Thyroid gland (tissue), 4 donors: Measurements from ENCODE around the gene FCER2. TPM values are rescaled to one million over a fixed set of nuclear protein-coding genes. Genes with fewer than 3 reads are reported as not detected.

Source experiments
- DNase-seq, 2 donors: peaks; one replicate each; pipeline ENCODE4 v3.0.0-alpha.2; 2019
- H3K27ac ChIP-seq, 3 donors: fragments of 200-600 bp; sonication (generic); 1 replicate in 2 of 3; 2 replicates in 1 of 3; pipeline ENCODE4 v1.5.1; 2016 to 2019; ENCODE audit warnings: mild to moderate bottlenecking in 1 of 3, moderate library complexity in 1 of 3
- H3K27me3 ChIP-seq: fragments of 200-600 bp; sonication (generic); one replicate; pipeline ENCODE4 v1.5.1; 2019
- H3K36me3 ChIP-seq, 2 donors: fragments of 200-600 bp; sonication (generic); one replicate each; pipeline ENCODE4 v1.5.1; 2016 to 2019
- H3K4me1 ChIP-seq, 2 donors: fragments of 200-600 bp; sonication (generic); one replicate each; pipeline ENCODE4 v1.5.1; 2017 to 2019
- H3K4me3 ChIP-seq, 3 donors: fragments of 200-600 bp; sonication (generic); replicated peaks in 1 of 3; 1 replicate in 2 of 3; 2 replicates in 1 of 3; pipeline ENCODE4 v1.5.1; 2016; ENCODE audit warnings: mild to moderate bottlenecking in 1 of 3
- H3K9me3 ChIP-seq: fragments of 200-600 bp; sonication (generic); one replicate; pipeline ENCODE4 v1.5.1; 2017
- POLR2A ChIP-seq, 2 donors: fragments of 450-650 bp; IDR thresholded peaks; one replicate each; pipeline ENCODE4 v1.6.1; 2017; ENCODE audit warnings: antibody characterized with exemption in 2 of 2, mild to moderate bottlenecking in 2 of 2, moderate library complexity in 1 of 2
- WGBS, 2 donors: methylation state at CpG; one replicate each; pipeline ENCODE4 v1.1.5; 2017; 5-methylcytosine and 5-hydroxymethylcytosine counted together
- intact Hi-C: fragments of 100-400 bp; cut with DNase I; formaldehyde crosslinking; loops from one replicate; pipeline ENCODE4 v1.15.1; 2023
- total RNA-seq, 4 donors: library from RNA; depleted of rRNA; stranded (reverse); fragments of >200 nt; gene quantifications; one replicate each; pipeline ENCODE4 v1.2.3, GENCODE V29; 2016
- TF ChIP-seq, protein P1 (sequence below), 6 experiments: fragments of 200-600 bp in 3 of 6; fragments of 450-650 bp in 3 of 6; sonication (generic) in 3 of 6; IDR thresholded peaks; one replicate each; pipeline ENCODE4 v1.5.1; 2016 to 2019; ENCODE audit warnings: antibody characterized with exemption in 6 of 6, mild to moderate bottlenecking in 2 of 6, inconsistent platforms in 1 of 6, moderate library complexity in 1 of 6

The FCER2 gene
- total RNA-seq, 4 donors from 2014 or later, result not detected

DNA sequence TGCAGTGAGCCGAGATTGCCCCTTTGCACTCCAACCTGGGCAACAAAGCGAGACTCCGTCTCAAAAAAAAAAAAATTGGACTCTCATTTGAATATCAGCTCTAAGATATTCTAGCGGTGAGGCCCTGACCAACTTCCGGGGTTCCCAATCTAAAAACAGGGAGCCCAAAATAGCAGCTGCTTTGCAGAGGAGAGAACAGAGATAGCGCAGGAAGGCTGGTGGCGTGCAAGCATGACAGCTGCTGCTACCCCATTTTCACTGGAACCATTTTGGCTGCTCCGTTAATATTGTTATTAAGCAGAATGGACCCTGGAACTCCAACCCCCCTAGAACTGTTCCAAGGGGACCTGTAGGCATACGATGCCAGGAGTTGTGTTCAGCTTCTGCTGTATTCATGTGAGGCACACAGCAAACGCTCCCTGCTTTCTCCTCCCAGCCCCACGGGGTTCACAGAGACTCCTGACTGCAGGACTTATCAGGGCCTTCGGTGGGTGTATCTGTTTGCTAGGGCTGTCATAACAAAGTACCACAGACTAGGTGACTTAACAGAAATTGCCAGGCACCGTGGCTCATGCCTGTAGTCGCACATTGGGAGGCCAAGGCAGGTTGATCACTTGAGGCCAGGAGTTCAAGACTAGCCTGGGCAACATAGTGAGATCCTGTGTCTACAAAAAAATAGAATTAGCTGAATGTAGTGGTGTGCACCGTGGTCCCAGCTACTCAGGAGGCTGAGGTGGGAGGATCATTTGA, 53.5 kb downstream of the FCER2 start:
- Histone ChIP-seq H3K27me3 (no peaks in the 10 kb centered on the region), H3K27ac (no peak overlapping the region)
- 86 to 91% methylated on average over 15 of the region's 15 CpGs for WGBS, 2 donors

DNA sequence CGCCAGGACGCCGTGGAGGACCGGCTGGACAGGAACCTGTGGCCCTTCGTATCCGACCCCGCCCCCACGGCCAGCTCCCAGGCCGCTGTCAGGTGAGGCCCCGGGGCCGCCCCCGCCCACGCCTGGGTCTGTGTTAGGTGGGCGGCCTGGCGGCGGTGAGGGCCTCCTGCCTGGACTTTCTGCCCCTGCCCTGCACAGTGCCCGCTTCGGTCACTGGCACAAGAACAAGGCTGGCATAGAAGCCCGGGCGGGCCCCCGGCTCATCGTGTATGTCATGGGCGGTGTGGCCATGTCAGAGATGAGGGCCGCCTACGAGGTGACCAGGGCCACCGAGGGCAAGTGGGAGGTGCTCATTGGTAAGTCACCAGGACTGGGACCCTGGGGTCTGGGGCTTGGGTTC, 54.8 kb downstream of the FCER2 start:
- H3K27me3 ChIP-seq, result no peaks in the 10 kb centered on the region
- TF ChIP-seq POLR2A (IDR thresholded peaks at IDR 0.05), result no peak
- TF ChIP-seq, protein P1, sequence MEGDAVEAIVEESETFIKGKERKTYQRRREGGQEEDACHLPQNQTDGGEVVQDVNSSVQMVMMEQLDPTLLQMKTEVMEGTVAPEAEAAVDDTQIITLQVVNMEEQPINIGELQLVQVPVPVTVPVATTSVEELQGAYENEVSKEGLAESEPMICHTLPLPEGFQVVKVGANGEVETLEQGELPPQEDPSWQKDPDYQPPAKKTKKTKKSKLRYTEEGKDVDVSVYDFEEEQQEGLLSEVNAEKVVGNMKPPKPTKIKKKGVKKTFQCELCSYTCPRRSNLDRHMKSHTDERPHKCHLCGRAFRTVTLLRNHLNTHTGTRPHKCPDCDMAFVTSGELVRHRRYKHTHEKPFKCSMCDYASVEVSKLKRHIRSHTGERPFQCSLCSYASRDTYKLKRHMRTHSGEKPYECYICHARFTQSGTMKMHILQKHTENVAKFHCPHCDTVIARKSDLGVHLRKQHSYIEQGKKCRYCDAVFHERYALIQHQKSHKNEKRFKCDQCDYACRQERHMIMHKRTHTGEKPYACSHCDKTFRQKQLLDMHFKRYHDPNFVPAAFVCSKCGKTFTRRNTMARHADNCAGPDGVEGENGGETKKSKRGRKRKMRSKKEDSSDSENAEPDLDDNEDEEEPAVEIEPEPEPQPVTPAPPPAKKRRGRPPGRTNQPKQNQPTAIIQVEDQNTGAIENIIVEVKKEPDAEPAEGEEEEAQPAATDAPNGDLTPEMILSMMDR (IDR thresholded peaks at IDR 0.05), result no peak
- H3K27ac ChIP-seq, result no peak overlapping the region
- no peaks in the 10 kb centered on the region for H3K36me3 ChIP-seq
- no peak overlapping the region for H3K4me3 ChIP-seq
- H3K4me1 ChIP-seq, result peaks cover 0 to under 1% of the 10 kb centered on the region in 2 donors
- no peak for DNase-seq
- WGBS, 2 donors, result 89 to 100% methylated on average over 6 to 11 of the region's 26 CpGs
- intact Hi-C loops, result no loop called here
- no peaks in the 10 kb centered on the region for H3K9me3 ChIP-seq

More for the DNA sequence above, 53.5 kb downstream of the FCER2 start:
- peaks cover 0 to 4% of the 10 kb centered on the region in 2 donors for H3K4me1 ChIP-seq
- H3K36me3 ChIP-seq, result no peaks in the 10 kb centered on the region
- no peak overlapping the region for H3K4me3 ChIP-seq
- DNase-seq, result no peak
- no peaks in the 10 kb centered on the region for H3K9me3 ChIP-seq
- intact Hi-C loops, result no loop called here
- TF ChIP-seq, protein P1 (IDR thresholded peaks at IDR 0.05), result no peak
- TF ChIP-seq POLR2A (IDR thresholded peaks at IDR 0.05), result no peak

DNA sequence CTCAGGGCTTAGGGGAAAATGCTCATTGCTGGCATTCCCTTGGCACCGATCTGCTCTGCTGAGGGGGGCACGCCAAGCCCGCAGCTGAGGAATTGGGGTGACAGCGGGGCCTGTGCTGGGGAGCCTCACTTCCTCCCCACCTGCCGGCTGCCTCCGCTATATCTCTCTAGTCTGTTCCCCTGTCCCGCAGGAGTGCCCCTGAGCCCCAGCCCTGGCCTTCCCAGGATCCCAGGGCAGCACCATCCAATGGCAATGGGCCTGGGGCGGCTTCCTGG, 55.6 kb downstream of the FCER2 start:
- Histone ChIP-seq H3K27me3 (no peaks in the 10 kb centered on the region), H3K9me3 (no peaks in the 10 kb centered on the region), H3K27ac (no peak overlapping the region), H3K36me3 (no peaks in the 10 kb centered on the region), H3K4me1 (no peaks in the 10 kb centered on the region), H3K4me3 (no peak overlapping the region)
- intact Hi-C loops, result no loop called here
- no peak for DNase-seq
- TF ChIP-seq POLR2A (IDR thresholded peaks at IDR 0.05), result no peak
- TF ChIP-seq, protein P1 (IDR thresholded peaks at IDR 0.05), result no peak
- WGBS, 2 donors, result 76 to 87% methylated on average over 7 to 8 of the region's 8 CpGs

DNA sequence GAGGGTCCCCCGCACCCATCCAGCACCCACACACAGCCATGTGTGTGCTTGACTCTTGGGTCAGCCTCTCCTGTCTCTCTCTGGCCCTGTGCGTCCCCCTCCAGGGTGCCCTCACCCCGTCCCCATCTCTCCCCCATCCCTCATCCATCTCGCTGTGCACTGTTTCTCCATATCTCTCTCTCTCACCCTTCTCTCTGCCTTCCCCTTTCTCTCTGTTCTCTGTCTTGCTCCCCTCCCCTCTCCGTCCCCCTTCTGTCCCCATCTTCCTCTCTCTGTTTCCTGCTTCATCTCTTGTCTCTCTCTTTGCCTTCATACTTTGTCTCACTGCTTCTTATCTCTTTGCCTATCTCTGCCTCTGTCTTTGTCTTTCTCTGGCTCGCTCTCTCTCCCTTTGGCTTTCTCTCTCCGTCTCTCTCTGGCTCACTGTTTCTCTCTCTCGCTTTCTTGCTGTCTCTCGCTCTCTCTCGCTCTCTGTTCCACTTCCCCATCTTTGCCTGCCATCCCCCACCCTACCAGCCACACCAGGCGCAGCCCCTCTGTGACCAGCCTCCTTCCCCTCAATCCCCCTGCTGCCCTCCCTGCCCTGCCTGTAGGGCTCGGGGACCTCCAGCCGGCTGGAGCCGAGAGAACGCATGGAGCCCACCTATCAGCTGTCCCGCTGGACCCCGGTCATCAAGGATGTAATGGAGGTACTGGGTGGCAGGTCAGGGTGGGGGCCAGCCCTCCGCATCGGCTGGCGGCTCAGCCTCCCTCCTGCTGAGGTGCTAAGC, 56.1 kb downstream of the FCER2 start:
- Histone ChIP-seq H3K27me3 (no peaks in the 10 kb centered on the region), H3K4me1 (no peaks in the 10 kb centered on the region), H3K9me3 (no peaks in the 10 kb centered on the region), H3K36me3 (no peaks in the 10 kb centered on the region), H3K4me3 (no peak overlapping the region), H3K27ac (no peak overlapping the region)
- WGBS, 2 donors, result 74 to 77% methylated on average over 17 to 20 of the region's 20 CpGs
- TF ChIP-seq POLR2A (IDR thresholded peaks at IDR 0.05), result no peak
- TF ChIP-seq, protein P1 (IDR thresholded peaks at IDR 0.05), result no peak
- intact Hi-C loops, result no loop called here
- DNase-seq, result no peak

DNA sequence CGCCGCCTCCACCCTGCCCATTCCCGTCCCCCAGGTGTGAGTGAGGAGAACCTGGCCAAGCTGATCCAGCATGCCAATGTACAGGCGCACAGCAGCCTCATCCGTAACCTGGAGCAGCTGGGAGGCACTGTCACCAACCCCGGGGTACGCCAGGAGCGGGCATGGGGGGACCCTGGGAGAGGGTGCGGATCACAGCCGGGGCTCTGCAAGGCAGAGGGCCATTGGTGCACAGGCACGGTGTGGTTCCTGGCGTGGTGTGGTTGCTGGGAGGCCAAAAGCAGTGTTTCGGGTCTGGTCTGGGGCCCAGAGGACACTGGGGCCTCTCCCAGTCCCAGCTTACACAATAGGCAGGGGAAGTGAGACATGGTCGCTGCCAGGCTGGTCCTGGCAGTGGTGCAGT, 56.8 kb downstream of the FCER2 start:
- no peaks in the 10 kb centered on the region for H3K27me3 ChIP-seq
- no peaks in the 10 kb centered on the region for H3K4me1 ChIP-seq
- no peaks in the 10 kb centered on the region for H3K36me3 ChIP-seq
- intact Hi-C loops, result no loop called here
- WGBS, 2 donors, result 91 to 95% methylated on average over 9 to 14 of the region's 14 CpGs
- no peak overlapping the region for H3K27ac ChIP-seq
- no peak overlapping the region for H3K4me3 ChIP-seq
- H3K9me3 ChIP-seq, result no peaks in the 10 kb centered on the region
- TF ChIP-seq, protein P1 (IDR thresholded peaks at IDR 0.05), result no peak
- no peak for TF ChIP-seq POLR2A (IDR thresholded peaks at IDR 0.05)
- no peak for DNase-seq
